Stimulated activated CD8-positive, alpha-beta memory T cell treated with anti-CD3 and anti-CD28 coated beads, Interleukin-2, amount 100 ng/mL, for 48 hours (primary cell): ENCODE results near the gene CXorf51B.
"Not testable (repeated sequence)": the region's sequence is repeated elsewhere in the genome, so short reads cannot be mapped to it uniquely, and the experiment has no call there.

Experiments
- DNase-seq, 2 donors: peaks; one replicate each; pipeline ENCODE4 v3.0.0-alpha.2; 2020; ENCODE audit warnings: low read depth in 2 of 2

Gene CXorf51B

DNA sequence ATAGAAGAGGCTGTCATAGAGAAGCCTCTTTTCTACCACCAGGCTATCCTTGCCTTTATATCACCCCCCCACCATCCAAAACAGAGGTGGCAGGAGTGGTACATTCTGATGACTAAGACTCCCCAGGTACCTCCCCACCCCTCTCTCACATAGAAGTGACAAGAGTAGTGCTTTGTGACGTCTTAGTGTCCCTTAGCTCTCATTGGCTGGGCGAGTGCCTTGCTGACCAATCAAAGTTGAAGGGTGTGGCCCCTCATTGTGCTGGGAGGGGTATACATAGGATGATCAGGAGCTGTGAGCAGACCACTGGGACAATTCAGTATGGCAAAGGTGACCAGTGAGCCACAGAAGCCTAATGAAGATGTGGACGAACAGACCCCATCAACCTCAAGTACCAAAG, at the start of gene CXorf51B:
CXorf51B (plus strand) TSS at position 301 of the 400 bp plus-strand sequence; CDS start at position 322, 21 bp downstream.
- DNase-seq = not testable (repeated sequence)

DNA sequence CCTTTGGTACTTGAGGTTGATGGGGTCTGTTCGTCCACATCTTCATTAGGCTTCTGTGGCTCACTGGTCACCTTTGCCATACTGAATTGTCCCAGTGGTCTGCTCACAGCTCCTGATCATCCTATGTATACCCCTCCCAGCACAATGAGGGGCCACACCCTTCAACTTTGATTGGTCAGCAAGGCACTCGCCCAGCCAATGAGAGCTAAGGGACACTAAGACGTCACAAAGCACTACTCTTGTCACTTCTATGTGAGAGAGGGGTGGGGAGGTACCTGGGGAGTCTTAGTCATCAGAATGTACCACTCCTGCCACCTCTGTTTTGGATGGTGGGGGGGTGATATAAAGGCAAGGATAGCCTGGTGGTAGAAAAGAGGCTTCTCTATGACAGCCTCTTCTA, 5.1 kb downstream of the CXorf51B start, which contains the start of gene CXorf51A:
CXorf51A (minus strand) TSS at position 101 of the 400 bp plus-strand sequence; CDS start at position 80, 21 bp downstream.
- not testable (repeated sequence) for DNase-seq

DNA sequence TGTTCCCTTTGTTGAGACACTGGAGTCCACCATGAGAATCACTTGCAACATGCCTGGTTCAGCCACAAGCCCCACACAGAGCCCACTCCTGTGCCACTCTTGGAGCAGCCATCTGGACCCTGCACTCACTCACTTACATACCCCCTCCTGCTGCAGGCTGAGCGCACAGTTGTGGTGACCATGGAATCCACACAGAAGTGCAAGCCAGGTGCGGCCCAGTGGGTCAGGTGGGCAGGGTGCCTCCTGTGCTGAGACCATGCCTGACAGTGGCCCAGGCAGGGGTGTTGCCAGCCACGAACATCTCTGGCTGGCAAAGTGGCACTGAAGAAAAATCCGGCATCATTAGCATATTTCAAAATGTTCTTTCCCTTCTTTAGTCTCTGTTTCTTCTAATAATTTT, 22.4 kb downstream of the CXorf51B start:
- DNase-seq = no peak

DNA sequence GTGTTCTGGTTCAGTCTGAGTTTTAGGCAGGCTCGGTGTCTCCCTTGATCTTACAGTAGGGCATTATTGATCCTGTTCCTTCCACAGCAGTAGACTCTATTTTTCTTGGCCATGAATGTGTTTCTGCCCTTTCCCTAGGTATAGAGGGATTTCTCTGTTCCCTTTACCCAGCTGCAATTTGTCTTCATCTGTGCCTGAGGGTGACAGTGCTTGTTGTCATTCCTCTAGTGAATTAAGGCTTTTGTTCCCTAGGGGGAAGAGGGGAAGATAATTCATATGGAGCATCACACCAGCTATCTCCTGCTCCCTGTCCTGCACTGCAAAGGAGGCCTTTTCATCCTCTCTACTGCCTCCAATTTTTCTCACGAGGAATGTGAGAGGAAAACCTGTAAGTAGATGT, 44.7 kb downstream of the CXorf51B start:
- DNase-seq = no peak
